Hepatocyte (in vitro differentiated cells): Measurements from ENCODE around the gene OPCML.

Experiments used
- CTCF ChIP-seq: fragments of 200-600 bp; sonication (generic); IDR thresholded peaks from 2 replicates; pipeline ENCODE4 v1.5.1; 2016; ENCODE audit warnings: antibody characterized with exemption, mild to moderate bottlenecking; ENCODE audit not compliant: poor library complexity
- EZH2 ChIP-seq: fragments of 200-600 bp; sonication (generic); IDR thresholded peaks from 2 replicates; pipeline ENCODE4 v1.6.1; 2016; ENCODE audit warnings: antibody characterized with exemption, mild to moderate bottlenecking, borderline replicate concordance
- EZH2phosphoT487 ChIP-seq: fragments of 200-600 bp; sonication (generic); IDR thresholded peaks from one replicate; pipeline ENCODE4 v1.6.1; 2018; ENCODE audit warnings: antibody characterized with exemption, mild to moderate bottlenecking, low read depth, moderate library complexity; ENCODE audit not compliant: unreplicated experiment, severe bottlenecking

GRCh38 chr11:132719684-132720083 is 812.6 kb downstream of the OPCML start:
- TF ChIP-seq CTCF (no peak), EZH2 (no peak), EZH2phosphoT487 (no peak)
